H7 (cell line): ENCODE results near the gene RAPGEF4. TPM values are rescaled to one million over a fixed set of nuclear protein-coding genes. Genes with fewer than 3 reads are reported as not detected.

ENCODE experiments used
- DNase-seq: peaks from one replicate; pipeline ENCODE4 v3.0.0; 2012
- H3K27me3 ChIP-seq: 2 replicates; pipeline ENCODE4 v1.6.0; 2011; ENCODE audit warnings: mild to moderate bottlenecking, low read length; ENCODE audit not compliant: control insufficient read depth, insufficient read depth
- H3K36me3 ChIP-seq: replicated peaks from 2 replicates; pipeline ENCODE4 v1.5.1; 2011; ENCODE audit warnings: low read length; ENCODE audit not compliant: control insufficient read depth, insufficient read depth
- H3K4me3 ChIP-seq: 2 replicates; pipeline ENCODE4 v1.5.1; 2011; ENCODE audit warnings: low read depth, mild to moderate bottlenecking, control low read depth, low read length, moderate library complexity; ENCODE audit not compliant: insufficient read depth
- total RNA-seq: library from RNA; depleted of rRNA; stranded (reverse); fragments of >200 nt; shearing (Covaris generic); gene quantifications from 2 replicates; pipeline ENCODE4 v1.2.3, GENCODE V29; 2014

Gene RAPGEF4
- total RNA-seq, 1 experiment from 2014 or later = 0.69 TPM

- no peaks in the 10 kb centered on the region for H3K36me3 ChIP-seq
- DNase-seq = no peak
- no peak overlapping the region for H3K4me3 ChIP-seq
- no peaks in the 10 kb centered on the region for H3K27me3 ChIP-seq
Observed at GRCh38 chr2:172712251-172712650, 23.4 kb upstream of the RAPGEF4 start.

- no peaks in the 10 kb centered on the region for H3K27me3 ChIP-seq
- DNase-seq = peak; percentile 37
- H3K36me3 ChIP-seq = no peaks in the 10 kb centered on the region
- H3K4me3 ChIP-seq = no peak overlapping the region
Observed at GRCh38 chr2:172713365-172713875, 22.2 kb upstream of the RAPGEF4 start.

GRCh38 chr2:172722481-172722880 is 13.2 kb upstream of the RAPGEF4 start:
- Histone ChIP-seq H3K4me3 (no peak overlapping the region), H3K36me3 (no peaks in the 10 kb centered on the region), H3K27me3 (no peaks in the 10 kb centered on the region)
- DNase-seq = no peak

- Histone ChIP-seq H3K4me3 (no peak overlapping the region), H3K36me3 (no peaks in the 10 kb centered on the region), H3K27me3 (no peaks in the 10 kb centered on the region)
- no peak for DNase-seq
Observed at GRCh38 chr2:172723286-172723685, 12.4 kb upstream of the RAPGEF4 start.

GRCh38 chr2:172724724-172725123 is 10.9 kb upstream of the RAPGEF4 start:
- Histone ChIP-seq H3K36me3 (no peaks in the 10 kb centered on the region), H3K4me3 (no peak overlapping the region), H3K27me3 (no peaks in the 10 kb centered on the region)
- no peak for DNase-seq

- no peaks in the 10 kb centered on the region for H3K36me3 ChIP-seq
- DNase-seq = no peak
Observed at GRCh38 chr2:172725284-172725683, 10.4 kb upstream of the RAPGEF4 start.

GRCh38 chr2:172725746-172726145 is 9.9 kb upstream of the RAPGEF4 start:
- H3K27me3 ChIP-seq = no peaks in the 10 kb centered on the region; the same call in 1 of the 2 replicates
- no peak overlapping the region for H3K4me3 ChIP-seq
- DNase-seq = no peak

More at GRCh38 chr2:172725284-172725683, 10.4 kb upstream of the RAPGEF4 start:
- H3K27me3 ChIP-seq = no peaks in the 10 kb centered on the region
- H3K4me3 ChIP-seq = no peak overlapping the region

GRCh38 chr2:172726172-172726735 is 9.4 kb upstream of the RAPGEF4 start:
- no peaks in the 10 kb centered on the region for H3K36me3 ChIP-seq
- no peak overlapping the region for H3K4me3 ChIP-seq
- no peaks in the 10 kb centered on the region; the same call in 1 of the 2 replicates for H3K27me3 ChIP-seq
- DNase-seq = no peak

More at GRCh38 chr2:172725746-172726145, 9.9 kb upstream of the RAPGEF4 start:
- no peaks in the 10 kb centered on the region for H3K36me3 ChIP-seq

- peaks cover 12% of the 10 kb centered on the region for H3K27me3 ChIP-seq
- no peak overlapping the region for H3K4me3 ChIP-seq
- no peak for DNase-seq
- no peaks in the 10 kb centered on the region for H3K36me3 ChIP-seq
Observed at GRCh38 chr2:172730411-172730810, 5.2 kb upstream of the RAPGEF4 start.

GRCh38 chr2:172734711-172735581 is 699 bp upstream of the RAPGEF4 start:
- DNase-seq = peak; percentile 73
- Histone ChIP-seq H3K4me3 (peak overlapping the region; percentile 52), H3K27me3 (peaks cover 34% of the 10 kb centered on the region), H3K36me3 (no peaks in the 10 kb centered on the region)

- DNase-seq = peak; percentile 62
- H3K27me3 ChIP-seq = peaks cover 34% of the 10 kb centered on the region
Observed at GRCh38 chr2:172736424-172737174, 954 bp downstream of the RAPGEF4 start.

GRCh38 chr2:172739661-172740266 is 4.1 kb downstream of the RAPGEF4 start:
- no peak overlapping the region for H3K4me3 ChIP-seq

More at GRCh38 chr2:172736424-172737174, 954 bp downstream of the RAPGEF4 start:
- no peaks in the 10 kb centered on the region for H3K36me3 ChIP-seq
- H3K4me3 ChIP-seq = peak overlapping the region; percentile 52

GRCh38 chr2:172740856-172741255 is 5.2 kb downstream of the RAPGEF4 start:
- peaks cover 19% of the 10 kb centered on the region for H3K27me3 ChIP-seq
- no peak overlapping the region for H3K4me3 ChIP-seq
- no peak for DNase-seq
- no peaks in the 10 kb centered on the region for H3K36me3 ChIP-seq

More at GRCh38 chr2:172739661-172740266, 4.1 kb downstream of the RAPGEF4 start:
- no peak for DNase-seq
- Histone ChIP-seq H3K36me3 (no peaks in the 10 kb centered on the region), H3K27me3 (peaks cover 28% of the 10 kb centered on the region)

- no peaks in the 10 kb centered on the region for H3K27me3 ChIP-seq
- H3K4me3 ChIP-seq = no peak overlapping the region
- H3K36me3 ChIP-seq = no peaks in the 10 kb centered on the region
- DNase-seq = no peak
Observed at GRCh38 chr2:172742931-172743540, 7.4 kb downstream of the RAPGEF4 start.
